Neural cell (in vitro differentiated cells): Measurements from ENCODE around the gene EIF2S2. TPM values are rescaled to one million over a fixed set of nuclear protein-coding genes. Genes with fewer than 3 reads are reported as not detected.

ENCODE experiments used
- H2AFZ ChIP-seq: fragments of 200-600, 300-800 bp; sonication (generic), shearing (Covaris generic); 2 replicates; pipeline ENCODE4 v1.6.0; 2014; ENCODE audit warnings: low read depth, mild to moderate bottlenecking, antibody characterized with exemption, low read length, moderate library complexity
- H3F3A ChIP-seq: fragments of 200-600 bp; shearing (Covaris generic); 2 replicates; pipeline ENCODE4 v1.6.1; 2016; ENCODE audit warnings: mild to moderate bottlenecking, moderate library complexity, mixed read lengths, antibody characterized with exemption, low read length; ENCODE audit not compliant: insufficient read depth, poor library complexity, severe bottlenecking
- H3K27ac ChIP-seq: fragments of 200-600, 300-800 bp; sonication (generic), shearing (Covaris generic); 2 replicates; pipeline ENCODE4 v1.5.1; 2014; ENCODE audit warnings: mild to moderate bottlenecking, low read length, moderate library complexity
- H3K27me3 ChIP-seq: fragments of 300-800, 200-600 bp; sonication (generic), shearing (Covaris generic); 2 replicates; pipeline ENCODE4 v1.6.0; 2014; ENCODE audit warnings: mild to moderate bottlenecking, low read depth, low read length, moderate library complexity; ENCODE audit not compliant: insufficient read depth
- H3K36me3 ChIP-seq: fragments of 300-800, 200-600 bp; sonication (generic), shearing (Covaris generic); 2 replicates; pipeline ENCODE4 v1.5.1; 2014; ENCODE audit warnings: mild to moderate bottlenecking, antibody characterized with exemption, low read length, moderate library complexity; ENCODE audit not compliant: insufficient read depth
- H3K4me2 ChIP-seq: fragments of 300-800, 200-600 bp; sonication (generic), shearing (Covaris generic); 2 replicates; pipeline ENCODE4 v1.6.0; 2014; ENCODE audit warnings: mild to moderate bottlenecking, low read length
- H3K4me3 ChIP-seq: fragments of 300-800, 200-600 bp; sonication (generic), shearing (Covaris generic); 2 replicates; pipeline ENCODE4 v1.5.1; 2014; ENCODE audit warnings: mild to moderate bottlenecking, low read length, moderate library complexity
- H3K79me2 ChIP-seq: fragments of 200-600 bp; shearing (Covaris generic); replicated peaks from 2 replicates; pipeline ENCODE4 v1.6.0; 2014; ENCODE audit warnings: mild to moderate bottlenecking, low read length, moderate library complexity; ENCODE audit not compliant: insufficient read depth
- H3K9ac ChIP-seq: fragments of 300-800, 200-600 bp; sonication (generic), shearing (Covaris generic); 2 replicates; pipeline ENCODE4 v1.6.1; 2016; ENCODE audit warnings: mild to moderate bottlenecking, low read length, mixed read lengths
- H3K9me2 ChIP-seq: fragments of 200-600 bp; shearing (Covaris generic); 2 replicates; pipeline ENCODE4 v1.6.1; 2016; ENCODE audit warnings: mild to moderate bottlenecking, low read length, mixed read lengths; ENCODE audit not compliant: insufficient read depth
- H3K9me3 ChIP-seq: fragments of 200-600, 300-800 bp; sonication (generic), shearing (Covaris generic); 2 replicates; pipeline ENCODE4 v1.6.1; 2016; ENCODE audit warnings: mild to moderate bottlenecking, mixed run types, low read length, moderate library complexity, mixed read lengths
- H4K20me1 ChIP-seq: fragments of 200-600 bp; shearing (Covaris generic); 2 replicates; pipeline ENCODE4 v1.6.1; 2016; ENCODE audit warnings: mild to moderate bottlenecking, mixed run types; ENCODE audit not compliant: insufficient read depth
- CTCF ChIP-seq: fragments of 450-650 bp; IDR thresholded peaks from 2 replicates; pipeline ENCODE4 v1.5.1; 2014; ENCODE audit warnings: antibody characterized with exemption, mild to moderate bottlenecking, moderate library complexity; ENCODE audit not compliant: poor library complexity, severe bottlenecking
- EP300 ChIP-seq: fragments of 450-650 bp; conservative IDR thresholded peaks from 2 replicates; pipeline ENCODE4 v1.6.1; 2014; ENCODE audit warnings: antibody characterized with exemption, mild to moderate bottlenecking, moderate library complexity; ENCODE audit not compliant: poor library complexity, severe bottlenecking
- EZH2 ChIP-seq: fragments of 200-600, 300-800 bp; shearing (Covaris generic), sonication (generic); IDR thresholded peaks from 2 replicates; pipeline ENCODE4 v1.6.1; 2014; ENCODE audit warnings: antibody characterized with exemption, low read length, borderline replicate concordance, mild to moderate bottlenecking; ENCODE audit not compliant: insufficient read depth, poor library complexity, severe bottlenecking
- MXI1 ChIP-seq: fragments of 450-650 bp; conservative IDR thresholded peaks from 2 replicates; pipeline ENCODE4 v1.6.1; 2014; ENCODE audit warnings: antibody characterized with exemption, mild to moderate bottlenecking; ENCODE audit not compliant: poor library complexity, severe bottlenecking
- POLR2AphosphoS5 ChIP-seq: IDR thresholded peaks from 2 replicates; pipeline ENCODE4 v1.6.1; 2012
- RAD21 ChIP-seq: fragments of 450-650 bp; conservative IDR thresholded peaks from 2 replicates; pipeline ENCODE4 v1.6.1; 2014; ENCODE audit warnings: antibody characterized with exemption, mild to moderate bottlenecking, moderate library complexity
- REST ChIP-seq: IDR thresholded peaks from 2 replicates; pipeline ENCODE4 v1.6.1; 2012; ENCODE audit warnings: borderline replicate concordance
- SMC3 ChIP-seq: fragments of 450-650 bp; conservative IDR thresholded peaks from 2 replicates; pipeline ENCODE4 v1.6.1; 2014; ENCODE audit warnings: antibody characterized with exemption, mild to moderate bottlenecking, moderate library complexity; ENCODE audit not compliant: poor library complexity
- TAF1 ChIP-seq: IDR thresholded peaks from 2 replicates; pipeline ENCODE4 v1.6.1; 2012; ENCODE audit warnings: low read depth
- polyA plus RNA-seq: library from polyadenylated mRNA; depleted of rRNA; stranded (reverse); fragments of >200 nt; gene quantifications from 2 replicates; pipeline ENCODE4 v1.2.3, GENCODE V29; 2014

Gene EIF2S2
- polyA plus RNA-seq, 1 donor from 2014 or later = 62.6 TPM

- H3K4me3 ChIP-seq = no peak overlapping the region
- H3K27me3 ChIP-seq = no peaks in the 10 kb centered on the region
- no peaks in the 10 kb centered on the region for H3F3A ChIP-seq
- H4K20me1 ChIP-seq = no peaks in the 10 kb centered on the region
- H3K79me2 ChIP-seq = peaks cover 5% of the 10 kb centered on the region
- no peaks in the 10 kb centered on the region for H3K9me3 ChIP-seq
- H3K9me2 ChIP-seq = no peaks in the 10 kb centered on the region
- no peak for TF ChIP-seq RAD21
- no peak for TF ChIP-seq SMC3
- no peak for TF ChIP-seq EP300
- no peak for TF ChIP-seq CTCF
- no peak for TF ChIP-seq POLR2AphosphoS5
- no peak for TF ChIP-seq EZH2
- TF ChIP-seq REST = no peak
- TF ChIP-seq TAF1 = no peak
- TF ChIP-seq MXI1 = no peak
- no peak overlapping the region for H3K4me2 ChIP-seq
- H2AFZ ChIP-seq = no peak overlapping the region
- H3K36me3 ChIP-seq = peaks cover 9% of the 10 kb centered on the region
- H3K27ac ChIP-seq = no peak overlapping the region
- H3K9ac ChIP-seq = no peak overlapping the region
These were observed 13.5 kb downstream of the EIF2S2 start for GRCh38 chr20:34098570-34098969.

DNA sequence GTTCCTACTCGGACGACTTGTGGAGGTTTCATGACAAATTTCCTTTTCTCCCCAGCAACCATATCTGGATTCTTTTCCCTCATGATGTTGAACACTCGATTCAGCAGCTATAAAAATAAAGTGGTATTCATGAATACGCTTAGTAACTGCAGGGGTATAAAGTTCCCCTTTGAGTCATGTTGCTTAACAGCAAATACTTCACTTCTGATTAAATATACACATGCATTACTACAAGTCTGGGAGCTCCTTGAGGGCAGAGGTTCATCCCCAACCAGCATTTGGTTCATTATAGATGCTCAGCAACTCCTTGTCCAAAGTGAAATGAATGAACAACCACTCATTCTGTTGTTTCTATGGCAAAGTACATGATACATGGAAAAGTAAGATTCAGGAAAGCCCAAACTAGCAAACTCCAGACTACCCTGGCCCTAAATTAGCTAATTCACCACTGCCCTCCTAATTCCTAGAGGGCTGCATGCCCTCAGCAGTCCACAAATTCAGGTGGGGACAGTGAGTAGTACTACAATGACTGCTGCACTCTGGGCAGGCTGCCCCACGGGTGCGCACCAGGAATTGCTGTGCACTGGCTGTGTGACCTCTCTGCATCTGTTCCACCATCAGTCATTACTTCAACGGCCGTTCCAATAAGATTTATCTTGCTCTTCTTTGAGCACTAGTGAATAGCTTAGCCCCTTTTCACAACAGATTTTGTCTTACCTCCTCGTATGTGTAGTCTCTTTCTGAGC lies 15.2 kb downstream of the EIF2S2 start:
- Histone ChIP-seq H4K20me1 (no peaks in the 10 kb centered on the region), H3K36me3 (peaks cover 3% of the 10 kb centered on the region), H3K9me3 (no peaks in the 10 kb centered on the region), H2AFZ (no peak overlapping the region), H3K27ac (no peak overlapping the region), H3K79me2 (peaks cover 5% of the 10 kb centered on the region), H3K4me3 (no peak overlapping the region), H3K9me2 (no peaks in the 10 kb centered on the region), H3K4me2 (no peak overlapping the region), H3K9ac (no peak overlapping the region), H3K27me3 (no peaks in the 10 kb centered on the region), H3F3A (no peaks in the 10 kb centered on the region)
- TF ChIP-seq TAF1 (no peak), SMC3 (no peak), MXI1 (no peak), CTCF (no peak), EZH2 (no peak), EP300 (no peak), POLR2AphosphoS5 (no peak), REST (no peak), RAD21 (no peak)
